Endothelial cell of umbilical vein (primary cell): ENCODE data around the gene CTBP1. TPM values are rescaled to one million over a fixed set of nuclear protein-coding genes. Genes with fewer than 3 reads are reported as not detected.

ENCODE experiments used
- BruUV-seq: library from RNA; stranded (reverse); fragments of 400-500 nt; replicated peaks from 2 replicates; lab custom pipeline; 2021; lab: Mats Ljungman, UMichigan
- CTCF ChIA-PET: fragments of 300-600, 350-600 bp; sonication (Branson Sonifier 250); formaldehyde crosslinking; loops from one replicate; lab custom pipeline; 2021; ENCODE audit warnings: antibody characterized with exemption, inconsistent platforms; lab: Charles Lee
- POLR2A ChIA-PET: fragments of 300-600, 350-600 bp; sonication (Branson Sonifier 250); formaldehyde crosslinking; loops from one replicate; lab custom pipeline; 2021; ENCODE audit warnings: antibody characterized with exemption, inconsistent platforms; lab: Charles Lee
- DNase-seq: peaks from one replicate; pipeline ENCODE4 v3.0.0-alpha.2; 2011; ENCODE audit warnings: low read depth, low spot score
- FAIRE-seq: peaks from 2 replicates; lab custom pipeline; 2011; peaks lifted over from hg19 to GRCh38; lab: Jason Lieb, UNC
- H2AFZ ChIP-seq: 2 replicates; pipeline ENCODE4 v1.6.0; 2012; ENCODE audit warnings: low read depth, low read length, control low read depth, inconsistent platforms
- H3K27ac ChIP-seq: 2 replicates; pipeline ENCODE4 v1.5.1; 2011; ENCODE audit warnings: low read depth, mild to moderate bottlenecking, control low read depth, low read length, moderate library complexity; ENCODE audit not compliant: insufficient read depth
- H3K27me3 ChIP-seq, 2 experiments: 2 replicates each; pipeline versions ENCODE4 v1.6.0 to v1.6.1; 2011; ENCODE audit warnings: low read length in 2 of 2, mixed read lengths in 1 of 2; ENCODE audit not compliant: control insufficient read depth in 2 of 2, insufficient read depth in 2 of 2
- H3K36me3 ChIP-seq, 2 experiments: 2 replicates in 1 of 2; 3 replicates in 1 of 2; pipeline ENCODE4 v1.5.1; 2011; ENCODE audit warnings: low read length in 2 of 2, mild to moderate bottlenecking in 1 of 2, moderate library complexity in 1 of 2; ENCODE audit not compliant: control insufficient read depth in 2 of 2, insufficient read depth in 2 of 2; ENCODE audit errors: extremely low read depth in 1 of 2
- H3K4me1 ChIP-seq: 3 replicates; pipeline ENCODE4 v1.5.1; 2011; ENCODE audit warnings: mild to moderate bottlenecking, low read length; ENCODE audit not compliant: control insufficient read depth, insufficient read depth; ENCODE audit errors: extremely low read depth
- H3K4me2 ChIP-seq: 2 replicates; pipeline ENCODE4 v1.6.1; 2011; ENCODE audit warnings: low read length, control low read depth, mixed read lengths; ENCODE audit not compliant: insufficient read depth
- H3K4me3 ChIP-seq, 3 experiments: fragments of 200-600 bp in 1 of 3; sonication (generic), shearing (Covaris generic) in 1 of 3; replicated peaks in 1 of 3; 2 replicates each; pipeline ENCODE4 v1.5.1; 2011 to 2016; ENCODE audit warnings: control low read depth in 3 of 3, low read length in 3 of 3, mild to moderate bottlenecking in 2 of 3, inconsistent platforms in 1 of 3, low read depth in 1 of 3, moderate library complexity in 1 of 3; ENCODE audit not compliant: insufficient read depth in 1 of 3
- H3K79me2 ChIP-seq: 2 replicates; pipeline ENCODE4 v1.6.0; 2012; ENCODE audit warnings: low read length, inconsistent platforms; ENCODE audit not compliant: control insufficient read depth, insufficient read depth
- H3K9ac ChIP-seq: replicated peaks from 2 replicates; pipeline ENCODE3; 2011; ENCODE audit warnings: low read length, control low read depth; ENCODE audit not compliant: insufficient read depth; ENCODE audit errors: extremely low read depth
- H3K9me1 ChIP-seq: replicated peaks from 3 replicates; pipeline ENCODE4 v1.6.0; 2011; ENCODE audit warnings: mild to moderate bottlenecking, low read length; ENCODE audit not compliant: control insufficient read depth, insufficient read depth; ENCODE audit errors: extremely low read depth
- H3K9me3 ChIP-seq: replicated peaks from 2 replicates; pipeline ENCODE4 v1.5.1; 2012; ENCODE audit warnings: low read length, inconsistent platforms; ENCODE audit not compliant: control insufficient read depth, insufficient read depth
- H4K20me1 ChIP-seq: replicated peaks from 2 replicates; pipeline ENCODE3; 2011; ENCODE audit warnings: mild to moderate bottlenecking, low read length; ENCODE audit not compliant: control insufficient read depth, insufficient read depth; ENCODE audit errors: extremely low read depth
- EZH2 ChIP-seq: IDR thresholded peaks from 2 replicates; pipeline ENCODE4 v1.6.1; 2012; ENCODE audit warnings: borderline replicate concordance, low read depth, mild to moderate bottlenecking, moderate library complexity, low read length, inconsistent platforms; ENCODE audit not compliant: severe bottlenecking
- FOS ChIP-seq: IDR thresholded peaks from 2 replicates; pipeline ENCODE4 v1.6.1; 2011; ENCODE audit warnings: mild to moderate bottlenecking, low read length, moderate library complexity, borderline replicate concordance; ENCODE audit not compliant: insufficient read depth
- GATA2 ChIP-seq: IDR thresholded peaks from 2 replicates; pipeline ENCODE4 v1.7.0; 2011; ENCODE audit warnings: low read depth, mild to moderate bottlenecking, moderate library complexity, mixed read lengths, low read length; ENCODE audit not compliant: insufficient read length, insufficient read depth
- JUN ChIP-seq: IDR thresholded peaks from 2 replicates; pipeline ENCODE4 v1.6.1; 2011; ENCODE audit warnings: borderline replicate concordance, low read depth; ENCODE audit not compliant: insufficient read length, insufficient read depth
- MYC ChIP-seq: IDR thresholded peaks from one replicate; pipeline ENCODE4 v1.6.1; 2011; ENCODE audit warnings: mild to moderate bottlenecking, low read depth, low read length
- POLR2A ChIP-seq: IDR thresholded peaks from 2 replicates; pipeline ENCODE4 v1.6.1; 2012; ENCODE audit warnings: low read depth, mild to moderate bottlenecking, control low read depth, low read length
- POLR2AphosphoS5 ChIP-seq: IDR thresholded peaks from 2 replicates; pipeline ENCODE4 v1.6.1; 2012; ENCODE audit warnings: low read depth, mild to moderate bottlenecking, control low read depth, low read length, moderate library complexity; ENCODE audit not compliant: insufficient read depth
- dilution Hi-C: fragments of 300-500 bp; cut with MboI; formaldehyde crosslinking; loops from one replicate; pipeline ENCODE4 v1.15.0; 2019; ENCODE audit warnings: low sequenced_read_pairs; ENCODE audit not compliant: extremely low pct_ligation_motif_present
- intact Hi-C: fragments of 100-400 bp; cut with micrococcal nuclease; formaldehyde crosslinking; loops from one replicate; pipeline ENCODE4 v1.10.0; 2022
- polyA plus RNA-seq, 4 experiments: library from polyadenylated mRNA; depleted of rRNA in 3 of 4; stranded (reverse) in 3 of 4; unstranded in 1 of 4; fragments of >200 nt; gene quantifications; 2 replicates each; pipeline versions ENCODE4 v1.2.1 to v1.2.3, GENCODE V29; 2011 to 2012; ENCODE audit warnings: missing spikeins in 1 of 4
- total RNA-seq: library from RNA; stranded (reverse); gene quantifications from 2 replicates; pipeline ENCODE4 v1.2.3, GENCODE V29; 2021
- TF ChIP-seq, protein P1 (sequence below), 2 donors: IDR thresholded peaks; 1 replicate in 1 of 2; 2 replicates in 1 of 2; pipeline ENCODE4 v1.5.1; 2011; ENCODE audit warnings: low read length in 2 of 2, mild to moderate bottlenecking in 2 of 2, moderate library complexity in 2 of 2, control low read depth in 1 of 2, inconsistent platforms in 1 of 2, low read depth in 1 of 2; ENCODE audit not compliant: insufficient read depth in 1 of 2; ENCODE audit errors: extremely low read depth in 1 of 2
- TF ChIP-seq, protein P2 (sequence below): IDR thresholded peaks from 2 replicates; pipeline ENCODE4 v1.6.1; 2011; ENCODE audit not compliant: insufficient read depth, insufficient read length

Gene CTBP1
- total and polyA plus RNA-seq, 2 donors (not counting 3 experiments of a cell fraction or from before 2014, with no cell fraction given): 165 to 167 TPM

DNA sequence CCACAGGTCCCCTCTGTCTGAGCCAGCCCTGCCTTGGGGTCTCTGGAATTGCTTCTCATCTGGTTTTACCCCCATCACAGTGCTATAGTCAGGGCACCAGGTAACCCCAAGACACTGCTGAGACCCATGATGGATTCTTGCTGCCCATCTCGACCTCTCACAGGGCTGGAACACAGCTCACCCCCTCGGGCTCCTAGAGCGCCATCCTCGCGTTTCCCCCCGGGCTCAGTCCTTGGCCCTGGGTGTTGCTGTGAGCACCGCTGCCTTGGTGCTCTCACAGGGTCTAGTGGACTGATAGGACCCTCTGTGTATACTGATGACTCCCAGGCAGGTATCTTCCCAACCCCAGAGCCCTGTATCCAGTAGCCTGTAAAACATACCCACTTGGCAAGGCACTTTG, 49.5 kb upstream of the CTBP1 start:
- intact Hi-C loops (no loop called here), dilution Hi-C loops (no loop called here)
- no peak for DNase-seq
- Histone ChIP-seq H3K9me3 (no peaks in the 10 kb centered on the region), H3K79me2 (peaks cover 87% of the 10 kb centered on the region), H3K27me3 (no peaks in the 10 kb centered on the region), H3K9me1 (no peaks in the 10 kb centered on the region), H3K36me3 (peaks cover 3 to 30% of the 10 kb centered on the region in 2 experiments), H3K4me1 (no peaks in the 10 kb centered on the region), H3K9ac (no peak overlapping the region), H3K27ac (no peak overlapping the region), H2AFZ (no peak overlapping the region), H3K4me2 (no peak overlapping the region), H4K20me1 (peaks cover 2% of the 10 kb centered on the region), H3K4me3 (no peak overlapping the region)
- TF ChIP-seq FOS: no peak
- TF ChIP-seq POLR2AphosphoS5: no peak
- no peak for TF ChIP-seq MYC
- no peak for TF ChIP-seq GATA2
- TF ChIP-seq JUN: no peak
- TF ChIP-seq POLR2A: no peak
- TF ChIP-seq EZH2: no peak
- TF ChIP-seq, protein P1, sequence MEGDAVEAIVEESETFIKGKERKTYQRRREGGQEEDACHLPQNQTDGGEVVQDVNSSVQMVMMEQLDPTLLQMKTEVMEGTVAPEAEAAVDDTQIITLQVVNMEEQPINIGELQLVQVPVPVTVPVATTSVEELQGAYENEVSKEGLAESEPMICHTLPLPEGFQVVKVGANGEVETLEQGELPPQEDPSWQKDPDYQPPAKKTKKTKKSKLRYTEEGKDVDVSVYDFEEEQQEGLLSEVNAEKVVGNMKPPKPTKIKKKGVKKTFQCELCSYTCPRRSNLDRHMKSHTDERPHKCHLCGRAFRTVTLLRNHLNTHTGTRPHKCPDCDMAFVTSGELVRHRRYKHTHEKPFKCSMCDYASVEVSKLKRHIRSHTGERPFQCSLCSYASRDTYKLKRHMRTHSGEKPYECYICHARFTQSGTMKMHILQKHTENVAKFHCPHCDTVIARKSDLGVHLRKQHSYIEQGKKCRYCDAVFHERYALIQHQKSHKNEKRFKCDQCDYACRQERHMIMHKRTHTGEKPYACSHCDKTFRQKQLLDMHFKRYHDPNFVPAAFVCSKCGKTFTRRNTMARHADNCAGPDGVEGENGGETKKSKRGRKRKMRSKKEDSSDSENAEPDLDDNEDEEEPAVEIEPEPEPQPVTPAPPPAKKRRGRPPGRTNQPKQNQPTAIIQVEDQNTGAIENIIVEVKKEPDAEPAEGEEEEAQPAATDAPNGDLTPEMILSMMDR (IDR thresholded peaks at IDR 0.05; ENCODE audit: extremely low read depth in 1 of 2, insufficient read depth in 1 of 2, low read depth in 1 of 2, low read length in 2 of 2): no peak
- TF ChIP-seq, protein P2, sequence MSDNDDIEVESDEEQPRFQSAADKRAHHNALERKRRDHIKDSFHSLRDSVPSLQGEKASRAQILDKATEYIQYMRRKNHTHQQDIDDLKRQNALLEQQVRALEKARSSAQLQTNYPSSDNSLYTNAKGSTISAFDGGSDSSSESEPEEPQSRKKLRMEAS: no peak
- ChIA-PET CTCF (no interaction called here), POLR2A (no interaction called here)
- BruUV-seq: no TSS peak
- FAIRE-seq: no peak
